D721Med (cell line): Measurements from ENCODE around the gene PIEZO1.

Experiments
- DNase-seq: peaks from one replicate; pipeline ENCODE4 v3.0.0; 2011; ENCODE audit warnings: low spot score; ENCODE audit not compliant: insufficient read length
- FAIRE-seq: peaks from 2 replicates; lab custom pipeline; 2011; peaks lifted over from hg19 to GRCh38; lab: Jason Lieb, UNC
- TF ChIP-seq, protein P1 (sequence below): IDR thresholded peaks from 2 replicates; pipeline ENCODE4 v1.5.1; 2012; ENCODE audit warnings: mild to moderate bottlenecking, control low read depth; ENCODE audit not compliant: insufficient read depth; ENCODE audit errors: missing control alignments

The PIEZO1 gene

DNA sequence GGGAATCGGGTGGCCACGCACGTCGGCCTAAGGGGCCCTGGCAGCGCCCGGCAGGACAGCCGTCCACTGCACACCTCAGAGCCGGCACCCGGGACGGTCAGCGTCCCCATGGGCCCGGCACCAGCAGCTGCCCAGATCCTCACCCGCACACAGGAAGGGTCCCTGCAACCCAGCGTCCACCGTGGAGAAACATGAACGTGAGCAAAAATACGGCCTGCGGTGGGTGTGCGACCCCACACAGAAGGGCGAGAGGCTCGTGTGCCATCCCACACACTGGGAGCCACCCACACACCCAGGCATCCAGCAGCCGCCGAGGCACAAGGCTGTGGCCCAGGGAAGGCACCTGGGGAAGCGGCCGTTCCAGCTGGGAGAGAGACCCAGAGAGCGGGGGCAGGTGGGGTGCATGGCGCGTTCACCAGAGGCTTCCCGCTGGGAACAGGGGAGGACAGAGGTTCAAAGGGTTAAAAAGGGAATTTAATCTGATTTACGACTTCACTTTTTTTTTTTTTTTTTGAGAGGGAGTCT lies 6.4 kb downstream of the PIEZO1 start:
- TF ChIP-seq, protein P1, sequence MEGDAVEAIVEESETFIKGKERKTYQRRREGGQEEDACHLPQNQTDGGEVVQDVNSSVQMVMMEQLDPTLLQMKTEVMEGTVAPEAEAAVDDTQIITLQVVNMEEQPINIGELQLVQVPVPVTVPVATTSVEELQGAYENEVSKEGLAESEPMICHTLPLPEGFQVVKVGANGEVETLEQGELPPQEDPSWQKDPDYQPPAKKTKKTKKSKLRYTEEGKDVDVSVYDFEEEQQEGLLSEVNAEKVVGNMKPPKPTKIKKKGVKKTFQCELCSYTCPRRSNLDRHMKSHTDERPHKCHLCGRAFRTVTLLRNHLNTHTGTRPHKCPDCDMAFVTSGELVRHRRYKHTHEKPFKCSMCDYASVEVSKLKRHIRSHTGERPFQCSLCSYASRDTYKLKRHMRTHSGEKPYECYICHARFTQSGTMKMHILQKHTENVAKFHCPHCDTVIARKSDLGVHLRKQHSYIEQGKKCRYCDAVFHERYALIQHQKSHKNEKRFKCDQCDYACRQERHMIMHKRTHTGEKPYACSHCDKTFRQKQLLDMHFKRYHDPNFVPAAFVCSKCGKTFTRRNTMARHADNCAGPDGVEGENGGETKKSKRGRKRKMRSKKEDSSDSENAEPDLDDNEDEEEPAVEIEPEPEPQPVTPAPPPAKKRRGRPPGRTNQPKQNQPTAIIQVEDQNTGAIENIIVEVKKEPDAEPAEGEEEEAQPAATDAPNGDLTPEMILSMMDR, result no peak
- no peak for DNase-seq
- no peak for FAIRE-seq

DNA sequence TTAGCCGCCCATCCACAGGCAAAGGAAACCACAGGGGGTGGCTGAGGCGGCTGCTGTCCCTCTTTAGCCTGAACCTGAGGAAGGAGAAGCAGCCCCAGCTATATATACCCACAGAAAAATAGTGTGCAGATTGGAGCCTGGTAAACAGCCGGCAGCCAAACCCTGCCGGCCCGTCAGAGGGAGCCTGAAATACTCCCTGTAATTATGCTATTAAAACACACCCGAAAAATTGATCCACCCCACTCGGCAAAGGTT lies 6.8 kb downstream of the PIEZO1 start:
- FAIRE-seq (no peak), DNase-seq (no peak)
- TF ChIP-seq, protein P1, result no peak

DNA sequence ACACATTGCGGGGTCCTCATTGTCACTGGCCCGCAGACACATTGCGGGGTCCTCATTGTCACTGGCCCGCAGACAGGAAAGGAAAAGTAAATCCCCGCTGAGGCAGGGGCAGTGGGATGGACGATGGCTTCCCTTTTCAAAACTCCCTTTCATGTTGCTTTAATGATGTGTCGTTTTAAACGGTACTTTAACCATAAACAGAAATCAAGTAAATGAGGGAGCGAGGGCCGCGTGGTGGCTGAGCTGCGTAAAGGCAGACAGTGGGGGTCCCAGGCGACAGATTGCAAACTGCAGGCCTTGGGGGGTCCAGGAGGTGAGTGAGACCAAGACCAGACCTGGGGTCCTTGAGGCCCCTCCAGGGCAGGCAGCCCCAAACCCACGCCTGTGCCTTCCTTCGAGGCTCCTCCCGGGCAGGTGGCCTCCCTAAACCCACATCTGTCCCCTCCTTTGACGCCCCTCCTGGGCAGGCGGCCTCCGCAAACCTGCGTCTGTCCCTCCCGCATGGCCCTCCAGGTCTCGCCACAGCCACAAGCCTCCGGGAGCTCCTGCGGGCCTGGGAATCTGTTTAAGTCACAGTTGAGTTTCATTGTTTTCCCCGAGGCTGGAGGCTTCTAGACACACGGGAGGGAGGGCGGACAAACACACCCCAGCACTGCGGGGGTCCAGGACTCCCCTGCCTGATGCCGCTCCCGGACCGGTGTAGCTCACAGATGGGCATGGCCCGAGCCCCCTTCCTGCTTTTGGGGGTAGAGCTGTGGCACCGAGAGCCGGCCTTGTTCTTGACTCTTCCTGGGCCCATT lies 7.3 kb downstream of the PIEZO1 start:
- TF ChIP-seq, protein P1, result no peak
- no peak for FAIRE-seq
- DNase-seq, result no peak

DNA sequence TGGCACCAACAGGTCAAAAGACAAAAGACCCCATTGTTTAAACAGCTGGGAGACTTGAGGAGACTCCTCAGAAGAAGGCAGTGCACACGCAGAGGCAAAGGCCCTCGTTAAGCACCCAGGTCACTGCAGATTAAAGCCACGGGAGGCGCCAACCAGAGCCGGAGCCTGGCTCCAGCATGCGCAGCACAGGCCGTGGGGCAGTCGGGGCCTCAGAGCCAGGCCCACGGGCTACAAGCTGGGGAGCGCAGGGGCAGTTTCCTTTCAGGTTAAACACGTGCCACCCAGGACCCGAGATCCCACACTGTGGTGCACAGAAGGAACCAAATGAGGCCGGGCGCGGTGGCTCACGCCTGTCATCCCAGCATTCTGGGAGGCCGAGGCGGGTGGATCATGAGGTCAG lies 9.2 kb downstream of the PIEZO1 start:
- no peak for FAIRE-seq
- TF ChIP-seq, protein P1, result no peak

DNA sequence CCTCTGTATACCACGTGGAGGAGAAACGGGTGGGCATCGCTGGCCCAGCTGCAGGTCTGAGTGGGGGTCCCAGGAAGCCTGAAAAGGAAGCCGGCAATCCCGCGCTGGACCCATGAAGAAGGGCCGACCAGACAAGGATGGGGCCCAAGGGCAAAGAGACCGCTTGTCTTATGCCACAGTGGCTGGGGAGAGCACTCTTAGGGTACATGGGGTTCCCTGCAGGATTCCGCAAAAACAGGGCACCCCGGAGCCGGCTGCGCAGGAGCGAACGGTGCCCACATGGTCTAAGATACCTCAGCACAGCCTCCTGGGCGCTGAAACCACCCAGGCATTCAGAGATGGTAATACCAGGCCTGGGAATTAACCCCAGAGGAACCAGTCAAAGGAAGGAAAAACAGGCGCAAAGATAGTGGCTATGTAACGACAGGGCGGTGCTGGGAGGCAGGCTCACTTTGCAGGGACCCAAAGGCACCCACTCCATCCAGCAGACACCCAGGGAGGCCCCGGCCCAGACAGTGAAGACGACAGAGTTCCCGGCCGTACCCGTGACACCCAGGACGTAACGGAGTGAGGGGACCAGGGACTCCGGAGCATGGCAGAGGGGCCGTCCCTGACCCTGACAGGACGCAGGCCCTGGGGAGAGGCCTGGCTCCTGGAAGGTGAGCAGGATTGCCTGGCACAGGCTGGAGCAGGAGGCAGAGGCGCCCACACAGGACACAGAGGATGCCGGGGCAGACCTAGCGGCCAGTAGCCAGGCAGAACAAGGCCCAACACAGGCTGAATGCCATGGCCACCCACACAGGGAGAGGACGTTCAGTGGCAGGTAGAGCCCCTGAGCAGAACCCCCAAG lies 10.3 kb downstream of the PIEZO1 start:
- TF ChIP-seq, protein P1, result no peak
- no peak for FAIRE-seq
- DNase-seq, result no peak

More for the DNA sequence above, 9.2 kb downstream of the PIEZO1 start:
- DNase-seq, result no peak

DNA sequence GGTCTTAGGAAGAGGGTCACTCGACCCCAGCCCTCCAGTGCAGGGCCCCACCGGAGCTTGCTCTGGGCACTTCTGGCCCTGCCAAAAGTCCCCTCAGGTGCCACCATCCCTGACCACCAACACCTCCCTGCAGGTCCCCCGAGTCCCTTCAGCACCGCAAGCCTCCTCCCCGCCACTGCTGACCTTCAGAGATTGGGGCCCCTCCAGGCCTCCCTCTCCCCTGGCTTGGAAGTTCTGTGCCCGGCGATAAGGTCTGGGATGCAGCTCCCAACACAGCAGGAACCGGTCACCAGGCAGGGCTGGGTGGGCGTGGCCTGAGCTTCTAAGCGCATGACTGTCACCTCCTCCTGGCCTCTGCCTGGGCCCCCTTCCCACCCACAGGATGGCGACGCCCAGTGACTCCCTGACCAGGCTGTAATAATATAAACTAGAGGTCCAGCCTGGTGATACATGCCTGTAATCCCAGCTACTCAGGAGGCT lies 11.2 kb downstream of the PIEZO1 start:
- no peak for DNase-seq
- no peak for FAIRE-seq
- TF ChIP-seq, protein P1, result no peak
